ENCODE data around the gene NFX1. TPM values are rescaled to one million over a fixed set of nuclear protein-coding genes. Genes with fewer than 3 reads are reported as not detected.
A peak's percentile ranks its signal among the peaks of the same experiment; 100 is the strongest.
"Not testable (repeated sequence)": the region's sequence is repeated elsewhere in the genome, so short reads cannot be mapped to it uniquely, and the experiment has no call there.

NFX1 gene
- total and polyA plus RNA-seq, 4 donors, result 13.7 to 27.9 (median 14.6) TPM

DNA sequence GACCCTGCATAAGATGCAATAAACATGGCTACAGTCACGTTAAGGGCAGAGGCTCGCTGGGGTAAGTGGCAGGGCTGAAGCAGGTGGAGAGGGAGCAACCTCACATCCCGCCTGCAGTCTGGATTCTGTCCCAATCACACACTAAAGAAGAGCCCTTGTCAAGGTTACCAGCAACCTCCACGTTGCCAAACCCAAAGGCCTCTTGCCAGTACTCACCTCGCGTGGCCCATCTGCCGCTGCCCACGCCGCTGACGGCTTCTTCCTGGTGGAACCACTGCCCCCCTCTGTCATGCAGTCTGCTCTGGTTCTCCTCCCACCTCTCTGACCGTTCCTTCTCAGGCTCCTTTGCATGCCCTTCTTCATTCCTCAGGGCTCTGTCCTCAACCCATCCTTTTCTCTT, 103.3 kb downstream of the NFX1 start:
- Histone ChIP-seq H3K27me3 (ENCODE audit: control insufficient read depth in 4 of 4, insufficient read depth in 4 of 4, low read length in 3 of 4) (no peaks in the 10 kb centered on the region), H3K9me3 (ENCODE audit: control insufficient read depth in 4 of 4, low read length in 3 of 4) (no peaks in the 10 kb centered on the region), H3K4me1 (ENCODE audit: control insufficient read depth in 4 of 4, insufficient read depth in 4 of 4, low read length in 3 of 4) (peaks cover 5 to 37% (median 20%) of the 10 kb centered on the region in 4 donors), H3K9ac (ENCODE audit: low read depth in 1 of 2, low read length in 2 of 2) (peak overlapping the region; percentile 43 to 63), H3K27ac (ENCODE audit: low read depth in 1 of 2, low read length in 2 of 2) (peak overlapping the region; percentile 87 to 88), H3K36me3 (ENCODE audit: control insufficient read depth in 4 of 4, insufficient read depth in 3 of 4, low read depth in 1 of 4, low read length in 3 of 4) (no peaks in the 10 kb centered on the region), H3K4me3 (ENCODE audit: low read depth in 1 of 3, low read length in 3 of 3) (peak overlapping the region; percentile 9 to 48 (median 22))
- no peak for DNase-seq (ENCODE audit: low spot score)
- TF ChIP-seq SP1 (IDR thresholded peaks at IDR 0.05) (no peak), HNF4A (conservative IDR thresholded peaks at IDR 0.05) (peak; percentile 14 to 56), JUND (IDR thresholded peaks at IDR 0.05) (peak in 1 of 2 donors; percentile 25), YY1 (IDR thresholded peaks at IDR 0.05) (peak; percentile 31), RXRA (IDR thresholded peaks at IDR 0.05) (peak; percentile 50 to 76), NR2F2 (IDR thresholded peaks at IDR 0.05) (no peak)
- TF ChIP-seq, protein P1, sequence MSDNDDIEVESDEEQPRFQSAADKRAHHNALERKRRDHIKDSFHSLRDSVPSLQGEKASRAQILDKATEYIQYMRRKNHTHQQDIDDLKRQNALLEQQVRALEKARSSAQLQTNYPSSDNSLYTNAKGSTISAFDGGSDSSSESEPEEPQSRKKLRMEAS (IDR thresholded peaks at IDR 0.05), result peak; percentile 59
- WGBS, result 31% methylated on average over 11 of the region's 11 CpGs

GRCh38 chr9:33393986-33394385, 103.7 kb downstream of the NFX1 start:
- H3K27me3 ChIP-seq (ENCODE audit: control insufficient read depth in 4 of 4, insufficient read depth in 4 of 4, low read length in 3 of 4); DNase-seq (ENCODE audit: low spot score); H3K36me3 ChIP-seq (ENCODE audit: control insufficient read depth in 4 of 4, insufficient read depth in 3 of 4, low read depth in 1 of 4, low read length in 3 of 4); H3K9me3 ChIP-seq (ENCODE audit: control insufficient read depth in 4 of 4, low read length in 3 of 4): not testable (repeated sequence)
- peak overlapping the region; percentile 43 to 82 for H3K9ac ChIP-seq (ENCODE audit: low read depth in 1 of 2, low read length in 2 of 2)
- H3K27ac ChIP-seq (ENCODE audit: low read depth in 1 of 2, low read length in 2 of 2), result peak overlapping the region; percentile 87 to 88
- peaks cover 5 to 35% (median 17%) of the 10 kb centered on the region in 4 donors for H3K4me1 ChIP-seq (ENCODE audit: control insufficient read depth in 4 of 4, insufficient read depth in 4 of 4, low read length in 3 of 4)
- H3K4me3 ChIP-seq (ENCODE audit: low read depth in 1 of 3, low read length in 3 of 3), result peak overlapping the region; percentile 22 to 57 (median 48)
- whole genome bisulfite sequencing, result 32% methylated on average over 3 of the region's 3 CpGs

- H3K9me3 ChIP-seq (ENCODE audit: control insufficient read depth in 4 of 4, low read length in 3 of 4); H3K27me3 ChIP-seq (ENCODE audit: control insufficient read depth in 4 of 4, insufficient read depth in 4 of 4, low read length in 3 of 4); H3K36me3 ChIP-seq (ENCODE audit: control insufficient read depth in 4 of 4, insufficient read depth in 3 of 4, low read depth in 1 of 4, low read length in 3 of 4): not testable (repeated sequence)
- peak overlapping the region; percentile 87 to 88 for H3K27ac ChIP-seq (ENCODE audit: low read depth in 1 of 2, low read length in 2 of 2)
- peaks cover 5 to 30% (median 15%) of the 10 kb centered on the region in 4 donors for H3K4me1 ChIP-seq (ENCODE audit: control insufficient read depth in 4 of 4, insufficient read depth in 4 of 4, low read length in 3 of 4)
- 33% methylated on average over 15 of the region's 15 CpGs for WGBS
- TF ChIP-seq EGR1 (IDR thresholded peaks at IDR 0.05; ENCODE audit: low read depth in 2 of 2), result peak; percentile 87 to 93
- TF ChIP-seq, protein P1 (IDR thresholded peaks at IDR 0.05), result peak; percentile 40
- TF ChIP-seq, protein P2, sequence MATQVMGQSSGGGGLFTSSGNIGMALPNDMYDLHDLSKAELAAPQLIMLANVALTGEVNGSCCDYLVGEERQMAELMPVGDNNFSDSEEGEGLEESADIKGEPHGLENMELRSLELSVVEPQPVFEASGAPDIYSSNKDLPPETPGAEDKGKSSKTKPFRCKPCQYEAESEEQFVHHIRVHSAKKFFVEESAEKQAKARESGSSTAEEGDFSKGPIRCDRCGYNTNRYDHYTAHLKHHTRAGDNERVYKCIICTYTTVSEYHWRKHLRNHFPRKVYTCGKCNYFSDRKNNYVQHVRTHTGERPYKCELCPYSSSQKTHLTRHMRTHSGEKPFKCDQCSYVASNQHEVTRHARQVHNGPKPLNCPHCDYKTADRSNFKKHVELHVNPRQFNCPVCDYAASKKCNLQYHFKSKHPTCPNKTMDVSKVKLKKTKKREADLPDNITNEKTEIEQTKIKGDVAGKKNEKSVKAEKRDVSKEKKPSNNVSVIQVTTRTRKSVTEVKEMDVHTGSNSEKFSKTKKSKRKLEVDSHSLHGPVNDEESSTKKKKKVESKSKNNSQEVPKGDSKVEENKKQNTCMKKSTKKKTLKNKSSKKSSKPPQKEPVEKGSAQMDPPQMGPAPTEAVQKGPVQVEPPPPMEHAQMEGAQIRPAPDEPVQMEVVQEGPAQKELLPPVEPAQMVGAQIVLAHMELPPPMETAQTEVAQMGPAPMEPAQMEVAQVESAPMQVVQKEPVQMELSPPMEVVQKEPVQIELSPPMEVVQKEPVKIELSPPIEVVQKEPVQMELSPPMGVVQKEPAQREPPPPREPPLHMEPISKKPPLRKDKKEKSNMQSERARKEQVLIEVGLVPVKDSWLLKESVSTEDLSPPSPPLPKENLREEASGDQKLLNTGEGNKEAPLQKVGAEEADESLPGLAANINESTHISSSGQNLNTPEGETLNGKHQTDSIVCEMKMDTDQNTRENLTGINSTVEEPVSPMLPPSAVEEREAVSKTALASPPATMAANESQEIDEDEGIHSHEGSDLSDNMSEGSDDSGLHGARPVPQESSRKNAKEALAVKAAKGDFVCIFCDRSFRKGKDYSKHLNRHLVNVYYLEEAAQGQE (IDR thresholded peaks at IDR 0.05), result peak; percentile 22
- TF ChIP-seq RXRA (IDR thresholded peaks at IDR 0.05), result peak; percentile 47 to 77
- peak; percentile 70 for TF ChIP-seq SP1 (IDR thresholded peaks at IDR 0.05)
- peak; percentile 39 to 62 for TF ChIP-seq HNF4A (conservative IDR thresholded peaks at IDR 0.05)
- TF ChIP-seq TAF1 (conservative IDR thresholded peaks at IDR 0.05), result peak; percentile 84
- TF ChIP-seq YY1 (IDR thresholded peaks at IDR 0.05), result peak; percentile 76
- peak overlapping the region in 1 of 2 donors; percentile 26 for H3K9ac ChIP-seq (ENCODE audit: low read depth in 1 of 2, low read length in 2 of 2)
- DNase-seq (ENCODE audit: low spot score), result peak; percentile 55
- peak overlapping the region in 2 of 3 donors; percentile 48 to 60 for H3K4me3 ChIP-seq (ENCODE audit: low read depth in 1 of 3, low read length in 3 of 3)
Measured at GRCh38 chr9:33395159-33395879, 105.0 kb downstream of the NFX1 start.

DNA sequence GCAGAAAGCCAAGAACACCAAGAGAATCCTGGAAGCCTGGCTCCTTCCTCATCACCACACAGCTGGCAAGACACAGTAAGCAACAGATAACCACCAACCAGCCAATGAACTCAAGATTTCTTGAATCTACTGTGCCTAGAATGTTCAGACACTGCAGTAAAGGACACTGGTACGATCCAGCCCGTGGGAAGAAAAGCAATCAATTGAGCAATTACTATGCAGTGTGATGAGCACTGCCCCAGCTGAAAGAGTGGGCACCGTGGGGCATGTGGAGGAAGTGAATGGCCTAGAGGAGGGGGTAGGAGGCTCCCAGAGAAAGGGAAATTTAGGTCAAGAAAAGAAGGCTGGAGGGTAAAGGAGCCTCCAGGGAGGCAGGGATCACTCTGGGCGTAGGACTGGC, 107.5 kb downstream of the NFX1 start:
- not testable (repeated sequence) for H3K4me3 ChIP-seq (ENCODE audit: low read depth in 1 of 3, low read length in 3 of 3); H3K9ac ChIP-seq (ENCODE audit: low read depth in 1 of 2, low read length in 2 of 2); H3K9me3 ChIP-seq (ENCODE audit: control insufficient read depth in 4 of 4, low read length in 3 of 4); H3K27me3 ChIP-seq (ENCODE audit: control insufficient read depth in 4 of 4, insufficient read depth in 4 of 4, low read length in 3 of 4); DNase-seq (ENCODE audit: low spot score); H3K27ac ChIP-seq (ENCODE audit: low read depth in 1 of 2, low read length in 2 of 2); H3K36me3 ChIP-seq (ENCODE audit: control insufficient read depth in 4 of 4, insufficient read depth in 3 of 4, low read depth in 1 of 4, low read length in 3 of 4)
- WGBS, result 51% methylated on average over 3 of the region's 4 CpGs
- H3K4me1 ChIP-seq (ENCODE audit: control insufficient read depth in 4 of 4, insufficient read depth in 4 of 4, low read length in 3 of 4), result peaks cover 2 to 25% (median 9%) of the 10 kb centered on the region in 4 donors

DNA sequence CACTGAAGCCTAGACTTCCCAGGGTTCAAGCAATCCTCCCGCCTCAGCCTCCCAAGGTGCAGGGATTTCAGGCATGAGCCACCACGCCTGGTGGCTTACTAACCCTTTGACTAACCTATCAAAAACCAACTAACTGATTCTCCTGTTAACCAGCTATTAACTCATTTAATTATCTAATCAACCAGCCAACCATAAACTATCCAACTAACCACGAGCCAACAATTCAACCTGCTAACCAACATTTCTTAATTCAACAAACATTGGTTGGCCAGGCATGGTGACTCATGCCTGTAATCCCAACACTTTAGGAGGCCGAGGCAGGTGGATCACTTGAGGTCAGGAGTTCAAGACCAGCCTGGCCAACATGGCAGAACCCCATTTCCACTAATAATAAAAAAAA, 108.7 kb downstream of the NFX1 start:
- not testable (repeated sequence) for H3K27ac ChIP-seq (ENCODE audit: low read depth in 1 of 2, low read length in 2 of 2); H3K36me3 ChIP-seq (ENCODE audit: control insufficient read depth in 4 of 4, insufficient read depth in 3 of 4, low read depth in 1 of 4, low read length in 3 of 4); DNase-seq (ENCODE audit: low spot score); H3K9ac ChIP-seq (ENCODE audit: low read depth in 1 of 2, low read length in 2 of 2); H3K27me3 ChIP-seq (ENCODE audit: control insufficient read depth in 4 of 4, insufficient read depth in 4 of 4, low read length in 3 of 4); H3K4me3 ChIP-seq (ENCODE audit: low read depth in 1 of 3, low read length in 3 of 3); H3K9me3 ChIP-seq (ENCODE audit: control insufficient read depth in 4 of 4, low read length in 3 of 4)
- WGBS, result 82% methylated on average over 4 of the region's 4 CpGs
- H3K4me1 ChIP-seq (ENCODE audit: control insufficient read depth in 4 of 4, insufficient read depth in 4 of 4, low read length in 3 of 4), result peaks cover 0 to 18% (median 9%) of the 10 kb centered on the region in 4 donors

Measured in liver (tissue), 9 donors.